Progenitor cell of endocrine pancreas (in vitro differentiated cells): ENCODE data around the gene GSE1. TPM values are rescaled to one million over a fixed set of nuclear protein-coding genes. Genes with fewer than 3 reads are reported as not detected.
A peak's percentile ranks its signal among the peaks of the same experiment; 100 is the strongest.

Source experiments
- DNase-seq: peaks from one replicate; pipeline ENCODE4 v3.0.0; 2021; ENCODE audit warnings: low spot score; ENCODE audit not compliant: unreplicated experiment
- H3K27ac Mint-ChIP-seq: 2 replicates; pipeline ENCODE4 v1.8.0; 2021; ENCODE audit warnings: mild to moderate bottlenecking, moderate library complexity, mixed read lengths
- H3K27me3 Mint-ChIP-seq: 2 replicates; pipeline ENCODE4 v1.8.0; 2021; ENCODE audit warnings: mixed read lengths
- H3K36me3 Mint-ChIP-seq: 2 replicates; pipeline ENCODE4 v1.8.0; 2022; ENCODE audit warnings: mixed read lengths; ENCODE audit not compliant: insufficient read depth
- H3K4me1 Mint-ChIP-seq: 2 replicates; pipeline ENCODE4 v1.8.0; 2021; ENCODE audit warnings: low read depth, mixed read lengths
- H3K4me3 Mint-ChIP-seq: 2 replicates; pipeline ENCODE4 v1.8.0; 2021; ENCODE audit warnings: low read depth, mild to moderate bottlenecking, moderate library complexity, mixed read lengths
- H3K9me3 Mint-ChIP-seq: 2 replicates; pipeline ENCODE4 v1.8.0; 2021; ENCODE audit warnings: low read depth, mixed read lengths
- total RNA-seq: library from RNA; stranded (reverse); gene quantifications from 2 replicates; pipeline ENCODE4 v1.2.1, GENCODE V29; 2021
- TF ChIP-seq, protein P1 (sequence below): fragments of 200-600 bp; sonication (generic); IDR thresholded peaks from one replicate; pipeline ENCODE4 v1.5.0; 2021; ENCODE audit warnings: antibody characterized with exemption, mild to moderate bottlenecking; ENCODE audit not compliant: unreplicated experiment

The GSE1 gene
- total RNA-seq, 1 donor from 2014 or later = 136 TPM

- no peaks in the 10 kb centered on the region for H3K27me3 Mint-ChIP-seq
- no peak overlapping the region for H3K27ac Mint-ChIP-seq
- H3K4me3 Mint-ChIP-seq = no peak overlapping the region
- DNase-seq = no peak
- no peaks in the 10 kb centered on the region for H3K9me3 Mint-ChIP-seq
- H3K36me3 Mint-ChIP-seq = peaks cover 4% of the 10 kb centered on the region
- peaks cover 13% of the 10 kb centered on the region for H3K4me1 Mint-ChIP-seq
- TF ChIP-seq, protein P1, sequence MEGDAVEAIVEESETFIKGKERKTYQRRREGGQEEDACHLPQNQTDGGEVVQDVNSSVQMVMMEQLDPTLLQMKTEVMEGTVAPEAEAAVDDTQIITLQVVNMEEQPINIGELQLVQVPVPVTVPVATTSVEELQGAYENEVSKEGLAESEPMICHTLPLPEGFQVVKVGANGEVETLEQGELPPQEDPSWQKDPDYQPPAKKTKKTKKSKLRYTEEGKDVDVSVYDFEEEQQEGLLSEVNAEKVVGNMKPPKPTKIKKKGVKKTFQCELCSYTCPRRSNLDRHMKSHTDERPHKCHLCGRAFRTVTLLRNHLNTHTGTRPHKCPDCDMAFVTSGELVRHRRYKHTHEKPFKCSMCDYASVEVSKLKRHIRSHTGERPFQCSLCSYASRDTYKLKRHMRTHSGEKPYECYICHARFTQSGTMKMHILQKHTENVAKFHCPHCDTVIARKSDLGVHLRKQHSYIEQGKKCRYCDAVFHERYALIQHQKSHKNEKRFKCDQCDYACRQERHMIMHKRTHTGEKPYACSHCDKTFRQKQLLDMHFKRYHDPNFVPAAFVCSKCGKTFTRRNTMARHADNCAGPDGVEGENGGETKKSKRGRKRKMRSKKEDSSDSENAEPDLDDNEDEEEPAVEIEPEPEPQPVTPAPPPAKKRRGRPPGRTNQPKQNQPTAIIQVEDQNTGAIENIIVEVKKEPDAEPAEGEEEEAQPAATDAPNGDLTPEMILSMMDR = no peak
Observed at GRCh38 chr16:85685251-85685650, 72.1 kb downstream of the GSE1 start.

DNA sequence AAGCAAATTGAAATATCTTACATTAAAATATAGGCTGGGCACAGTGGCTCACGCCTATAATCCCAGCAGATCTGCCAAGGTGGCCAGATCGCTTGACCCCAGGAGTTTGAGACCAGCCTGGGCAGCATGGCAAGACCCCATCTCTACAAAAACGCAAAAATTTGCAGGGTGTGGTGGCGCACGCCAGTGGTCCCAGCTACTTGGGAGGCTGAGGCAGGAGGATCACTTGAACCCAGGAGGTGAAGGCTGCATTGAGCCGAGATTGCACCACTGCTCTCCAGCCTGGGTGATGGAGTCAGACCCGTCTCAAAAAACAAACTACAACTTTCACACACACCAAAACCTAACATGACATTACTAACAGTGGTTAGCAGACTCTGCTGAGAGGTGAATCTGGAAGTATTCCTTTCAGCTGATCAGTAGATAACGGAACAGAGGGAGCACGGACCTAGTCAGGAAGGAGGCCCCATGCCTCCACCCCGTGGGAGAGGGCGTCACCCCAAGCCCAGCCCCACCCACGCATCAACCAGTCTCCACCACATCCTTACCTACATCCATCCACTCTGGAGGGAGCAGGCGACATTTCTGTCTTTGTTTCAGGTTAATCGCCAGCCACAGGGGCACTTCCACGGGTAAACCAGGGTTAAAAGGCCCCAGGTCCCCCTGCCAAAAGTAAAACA lies 73.9 kb downstream of the GSE1 start:
- peak overlapping the region; percentile 62 for H3K27ac Mint-ChIP-seq
- peak overlapping the region; percentile 72 for H3K4me3 Mint-ChIP-seq
- TF ChIP-seq, protein P1 = no peak
- DNase-seq = no peak
- no peaks in the 10 kb centered on the region for H3K9me3 Mint-ChIP-seq
- H3K4me1 Mint-ChIP-seq = peaks cover 15% of the 10 kb centered on the region
- no peaks in the 10 kb centered on the region for H3K27me3 Mint-ChIP-seq
- peaks cover 4% of the 10 kb centered on the region for H3K36me3 Mint-ChIP-seq

GRCh38 chr16:85687651-85688471 lies 74.7 kb downstream of the GSE1 start:
- Mint-ChIP-seq H3K27me3 (no peaks in the 10 kb centered on the region), H3K27ac (peak overlapping the region; percentile 62), H3K4me3 (peak overlapping the region; percentile 72), H3K4me1 (peaks cover 15% of the 10 kb centered on the region), H3K9me3 (no peaks in the 10 kb centered on the region), H3K36me3 (peaks cover 4% of the 10 kb centered on the region)
- TF ChIP-seq, protein P1 = no peak
- DNase-seq = no peak

DNA sequence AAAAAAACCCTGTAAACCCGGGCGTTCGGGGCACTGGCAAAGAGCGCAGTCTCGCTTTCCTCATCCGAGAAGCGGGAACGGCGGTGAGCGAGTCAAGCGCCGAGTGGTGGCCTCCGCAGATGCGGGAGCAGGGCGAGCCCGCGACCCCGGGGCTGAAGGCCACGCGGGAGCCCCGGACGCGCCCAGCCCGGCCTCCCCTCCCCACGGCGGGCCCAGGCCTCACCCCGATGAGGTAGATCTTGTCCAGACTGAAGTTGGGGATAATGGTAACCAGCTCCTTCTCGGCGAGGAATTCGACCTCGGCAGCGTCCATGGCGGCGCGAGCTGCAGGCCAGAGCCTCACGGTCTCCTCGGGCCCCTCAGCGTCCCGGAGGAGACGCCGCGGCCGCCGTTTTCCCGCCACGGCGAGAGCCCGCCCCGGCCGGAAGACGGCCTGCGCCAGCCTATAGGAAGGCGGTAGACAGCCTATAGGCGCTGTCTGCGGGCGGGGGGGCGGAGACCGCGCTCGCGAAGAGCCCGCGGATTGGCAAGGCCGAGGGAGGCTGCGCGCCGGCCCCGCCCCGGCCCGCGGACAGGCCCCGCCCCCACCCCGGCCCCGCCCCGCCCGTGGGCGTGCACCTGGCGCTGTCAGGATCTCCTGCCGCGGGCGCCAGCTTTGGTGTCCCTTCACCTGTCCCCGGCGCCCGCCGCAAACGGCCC lies 75.6 kb downstream of the GSE1 start, which contains the start of gene GINS2:
Gene GINS2 (minus strand): TSS at position 369 of the 699 bp plus-strand sequence. CDS start 56 bp downstream, at position 313.
- no peaks in the 10 kb centered on the region for H3K27me3 Mint-ChIP-seq
- no peaks in the 10 kb centered on the region for H3K9me3 Mint-ChIP-seq
- TF ChIP-seq, protein P1 = no peak
- H3K27ac Mint-ChIP-seq = peak within 1 kb of the TSS; percentile 62
- H3K4me3 Mint-ChIP-seq = peak within 1 kb of the TSS; percentile 72
- H3K36me3 Mint-ChIP-seq = peaks cover 2% of the 10 kb centered on the region
- peaks cover 15% of the 10 kb centered on the region for H3K4me1 Mint-ChIP-seq
- peak; percentile 83 for DNase-seq
